Measurements from ENCODE around the gene CAMK1D.

CAMK1D gene

GRCh38 chr10:12355384-12355783 is 6.0 kb downstream of the CAMK1D start (continued):
- TF ChIP-seq PRDM2 (tag by site-specific recombination; IDR thresholded peaks at IDR 0.05; ENCODE audit: borderline replicate concordance): no peak
- no peak for TF ChIP-seq ZBTB49 (tag by site-specific recombination; IDR thresholded peaks at IDR 0.05; ENCODE audit: low read depth)
- no peak for TF ChIP-seq SETDB1 (IDR thresholded peaks at IDR 0.05; ENCODE audit: insufficient read length, low read length)
- no peak for TF ChIP-seq ZNF23 (tag by site-specific recombination; IDR thresholded peaks at IDR 0.05; ENCODE audit: borderline replicate concordance)
- TF ChIP-seq ZNF114 (tag by site-specific recombination; IDR thresholded peaks at IDR 0.05): no peak

- Histone ChIP-seq H3K36me3 (ENCODE audit: control insufficient read depth in 2 of 2, insufficient read depth in 1 of 2, low read length in 2 of 2) (no peaks in the 10 kb centered on the region), H3K27ac (ENCODE audit: extremely low read depth, low read depth, low read length) (no peak overlapping the region), H3K4me3 (ENCODE audit: low read depth, low read length) (no peak overlapping the region), H3K4me1 (ENCODE audit: control insufficient read depth, insufficient read depth, low read length) (no peaks in the 10 kb centered on the region), H3K9me3 (ENCODE audit: control insufficient read depth, insufficient read depth, low read depth, low read length) (no peaks in the 10 kb centered on the region)
- ChIA-PET CTCF (no interaction called here), POLR2A (no interaction called here)
- TF ChIP-seq ZNF23 (tag by site-specific recombination; IDR thresholded peaks at IDR 0.05; ENCODE audit: borderline replicate concordance): no peak
These were observed 8.3 kb downstream of the CAMK1D start for GRCh38 chr10:12357525-12358151.

- no peak for TF ChIP-seq ZNF221 (tag by site-specific recombination; IDR thresholded peaks at IDR 0.05; ENCODE audit: borderline replicate concordance)
- TF ChIP-seq ZBTB17 (tag by site-specific recombination; IDR thresholded peaks at IDR 0.05): peak; percentile 11; the same call in 1 of the 2 replicates
- Histone ChIP-seq H3K9me3 (ENCODE audit: control insufficient read depth, insufficient read depth, low read depth, low read length) (no peaks in the 10 kb centered on the region), H3K27ac (ENCODE audit: extremely low read depth, low read depth, low read length) (no peak overlapping the region), H3K36me3 (ENCODE audit: control insufficient read depth in 2 of 2, insufficient read depth in 1 of 2, low read length in 2 of 2) (no peaks in the 10 kb centered on the region), H3K4me1 (ENCODE audit: control insufficient read depth, insufficient read depth, low read length) (no peaks in the 10 kb centered on the region), H3K4me3 (ENCODE audit: low read depth, low read length) (no peak overlapping the region)
- ChIA-PET CTCF (no interaction called here), POLR2A (interaction anchor here (1.0 kb wide), 1 partner anchor 22 kb away, joined by 4 read pairs; no protein-coding TSS in a partner anchor)
These were observed 9.7 kb downstream of the CAMK1D start for GRCh38 chr10:12358863-12359564.

- Histone ChIP-seq H3K4me3 (ENCODE audit: low read depth, low read length) (no peak overlapping the region), H3K4me1 (ENCODE audit: control insufficient read depth, insufficient read depth, low read length) (no peaks in the 10 kb centered on the region), H3K36me3 (ENCODE audit: control insufficient read depth in 2 of 2, insufficient read depth in 1 of 2, low read length in 2 of 2) (no peaks in the 10 kb centered on the region), H3K9me3 (ENCODE audit: control insufficient read depth, insufficient read depth, low read depth, low read length) (no peaks in the 10 kb centered on the region), H3K27ac (ENCODE audit: extremely low read depth, low read depth, low read length) (no peak overlapping the region)
- ChIA-PET POLR2A (interaction anchor here (1.0 kb wide), 1 partner anchor 24 kb away, joined by 4 read pairs; no protein-coding TSS in a partner anchor), CTCF (interaction anchor here (0.6 kb wide), 1 partner anchor 76 kb away, joined by 3 read pairs; no protein-coding TSS in a partner anchor)
- TF ChIP-seq SCRT1 (tag by site-specific recombination; IDR thresholded peaks at IDR 0.05; ENCODE audit: borderline replicate concordance): no peak
- no peak for TF ChIP-seq ZNF76 (tag by site-specific recombination; IDR thresholded peaks at IDR 0.05; ENCODE audit: borderline replicate concordance, low read depth)
- TF ChIP-seq ZNF561 (tag by site-specific recombination; IDR thresholded peaks at IDR 0.05; ENCODE audit: borderline replicate concordance): no peak
- TF ChIP-seq ZBTB11 (tag by site-specific recombination; conservative IDR thresholded peaks at IDR 0.05; ENCODE audit: low read depth): no peak
- TF ChIP-seq GLI4 (tag by site-specific recombination; IDR thresholded peaks at IDR 0.05): no peak
- no peak for TF ChIP-seq ZNF645 (tag by site-specific recombination; IDR thresholded peaks at IDR 0.05)
These were observed 11.1 kb downstream of the CAMK1D start for GRCh38 chr10:12360461-12360860.

All from HEK293 (cell line).